Endothelial cell of umbilical vein (primary cell): ENCODE measurements around the gene FBXL17. TPM values are rescaled to one million over a fixed set of nuclear protein-coding genes. Genes with fewer than 3 reads are reported as not detected.

Experiments
- BruUV-seq: library from RNA; stranded (reverse); fragments of 400-500 nt; replicated peaks from 2 replicates; lab custom pipeline; 2021; lab: Mats Ljungman, UMichigan
- CTCF ChIA-PET: fragments of 300-600, 350-600 bp; sonication (Branson Sonifier 250); formaldehyde crosslinking; loops from one replicate; lab custom pipeline; 2021; ENCODE audit warnings: antibody characterized with exemption, inconsistent platforms; lab: Charles Lee
- POLR2A ChIA-PET: fragments of 300-600, 350-600 bp; sonication (Branson Sonifier 250); formaldehyde crosslinking; loops from one replicate; lab custom pipeline; 2021; ENCODE audit warnings: antibody characterized with exemption, inconsistent platforms; lab: Charles Lee
- DNase-seq: peaks from one replicate; pipeline ENCODE4 v3.0.0-alpha.2; 2011; ENCODE audit warnings: low read depth, low spot score
- FAIRE-seq: peaks from 2 replicates; lab custom pipeline; 2011; peaks lifted over from hg19 to GRCh38; lab: Jason Lieb, UNC
- H2AFZ ChIP-seq: 2 replicates; pipeline ENCODE4 v1.6.0; 2012; ENCODE audit warnings: low read depth, low read length, control low read depth, inconsistent platforms
- H3K27ac ChIP-seq: 2 replicates; pipeline ENCODE4 v1.5.1; 2011; ENCODE audit warnings: low read depth, mild to moderate bottlenecking, control low read depth, low read length, moderate library complexity; ENCODE audit not compliant: insufficient read depth
- H3K27me3 ChIP-seq, 2 experiments: 2 replicates each; pipeline versions ENCODE4 v1.6.0 to v1.6.1; 2011; ENCODE audit warnings: low read length in 2 of 2, mixed read lengths in 1 of 2; ENCODE audit not compliant: control insufficient read depth in 2 of 2, insufficient read depth in 2 of 2
- H3K36me3 ChIP-seq, 2 experiments: 2 replicates in 1 of 2; 3 replicates in 1 of 2; pipeline ENCODE4 v1.5.1; 2011; ENCODE audit warnings: low read length in 2 of 2, mild to moderate bottlenecking in 1 of 2, moderate library complexity in 1 of 2; ENCODE audit not compliant: control insufficient read depth in 2 of 2, insufficient read depth in 2 of 2; ENCODE audit errors: extremely low read depth in 1 of 2
- H3K4me1 ChIP-seq: 3 replicates; pipeline ENCODE4 v1.5.1; 2011; ENCODE audit warnings: mild to moderate bottlenecking, low read length; ENCODE audit not compliant: control insufficient read depth, insufficient read depth; ENCODE audit errors: extremely low read depth
- H3K4me2 ChIP-seq: 2 replicates; pipeline ENCODE4 v1.6.1; 2011; ENCODE audit warnings: low read length, control low read depth, mixed read lengths; ENCODE audit not compliant: insufficient read depth
- H3K4me3 ChIP-seq, 3 experiments: fragments of 200-600 bp in 1 of 3; sonication (generic), shearing (Covaris generic) in 1 of 3; replicated peaks in 1 of 3; 2 replicates each; pipeline ENCODE4 v1.5.1; 2011 to 2016; ENCODE audit warnings: control low read depth in 3 of 3, low read length in 3 of 3, mild to moderate bottlenecking in 2 of 3, inconsistent platforms in 1 of 3, low read depth in 1 of 3, moderate library complexity in 1 of 3; ENCODE audit not compliant: insufficient read depth in 1 of 3
- H3K79me2 ChIP-seq: 2 replicates; pipeline ENCODE4 v1.6.0; 2012; ENCODE audit warnings: low read length, inconsistent platforms; ENCODE audit not compliant: control insufficient read depth, insufficient read depth
- H3K9ac ChIP-seq: replicated peaks from 2 replicates; pipeline ENCODE3; 2011; ENCODE audit warnings: low read length, control low read depth; ENCODE audit not compliant: insufficient read depth; ENCODE audit errors: extremely low read depth
- H3K9me1 ChIP-seq: replicated peaks from 3 replicates; pipeline ENCODE4 v1.6.0; 2011; ENCODE audit warnings: mild to moderate bottlenecking, low read length; ENCODE audit not compliant: control insufficient read depth, insufficient read depth; ENCODE audit errors: extremely low read depth
- H3K9me3 ChIP-seq: replicated peaks from 2 replicates; pipeline ENCODE4 v1.5.1; 2012; ENCODE audit warnings: low read length, inconsistent platforms; ENCODE audit not compliant: control insufficient read depth, insufficient read depth
- H4K20me1 ChIP-seq: replicated peaks from 2 replicates; pipeline ENCODE3; 2011; ENCODE audit warnings: mild to moderate bottlenecking, low read length; ENCODE audit not compliant: control insufficient read depth, insufficient read depth; ENCODE audit errors: extremely low read depth
- CTCF ChIP-seq, 2 donors: IDR thresholded peaks; 1 replicate in 1 of 2; 2 replicates in 1 of 2; pipeline ENCODE4 v1.5.1; 2011; ENCODE audit warnings: low read length in 2 of 2, mild to moderate bottlenecking in 2 of 2, moderate library complexity in 2 of 2, control low read depth in 1 of 2, inconsistent platforms in 1 of 2, low read depth in 1 of 2; ENCODE audit not compliant: insufficient read depth in 1 of 2; ENCODE audit errors: extremely low read depth in 1 of 2
- EZH2 ChIP-seq: IDR thresholded peaks from 2 replicates; pipeline ENCODE4 v1.6.1; 2012; ENCODE audit warnings: borderline replicate concordance, low read depth, mild to moderate bottlenecking, moderate library complexity, low read length, inconsistent platforms; ENCODE audit not compliant: severe bottlenecking
- FOS ChIP-seq: IDR thresholded peaks from 2 replicates; pipeline ENCODE4 v1.6.1; 2011; ENCODE audit warnings: mild to moderate bottlenecking, low read length, moderate library complexity, borderline replicate concordance; ENCODE audit not compliant: insufficient read depth
- GATA2 ChIP-seq: IDR thresholded peaks from 2 replicates; pipeline ENCODE4 v1.7.0; 2011; ENCODE audit warnings: low read depth, mild to moderate bottlenecking, moderate library complexity, mixed read lengths, low read length; ENCODE audit not compliant: insufficient read length, insufficient read depth
- JUN ChIP-seq: IDR thresholded peaks from 2 replicates; pipeline ENCODE4 v1.6.1; 2011; ENCODE audit warnings: borderline replicate concordance, low read depth; ENCODE audit not compliant: insufficient read length, insufficient read depth
- MAX ChIP-seq: IDR thresholded peaks from 2 replicates; pipeline ENCODE4 v1.6.1; 2011; ENCODE audit not compliant: insufficient read depth, insufficient read length
- MYC ChIP-seq: IDR thresholded peaks from one replicate; pipeline ENCODE4 v1.6.1; 2011; ENCODE audit warnings: mild to moderate bottlenecking, low read depth, low read length
- POLR2A ChIP-seq: IDR thresholded peaks from 2 replicates; pipeline ENCODE4 v1.6.1; 2012; ENCODE audit warnings: low read depth, mild to moderate bottlenecking, control low read depth, low read length
- POLR2AphosphoS5 ChIP-seq: IDR thresholded peaks from 2 replicates; pipeline ENCODE4 v1.6.1; 2012; ENCODE audit warnings: low read depth, mild to moderate bottlenecking, control low read depth, low read length, moderate library complexity; ENCODE audit not compliant: insufficient read depth
- dilution Hi-C: fragments of 300-500 bp; cut with MboI; formaldehyde crosslinking; loops from one replicate; pipeline ENCODE4 v1.15.0; 2019; ENCODE audit warnings: low sequenced_read_pairs; ENCODE audit not compliant: extremely low pct_ligation_motif_present
- intact Hi-C: fragments of 100-400 bp; cut with micrococcal nuclease; formaldehyde crosslinking; loops from one replicate; pipeline ENCODE4 v1.10.0; 2022
- polyA plus RNA-seq, 4 experiments: library from polyadenylated mRNA; depleted of rRNA in 3 of 4; stranded (reverse) in 3 of 4; unstranded in 1 of 4; fragments of >200 nt; gene quantifications; 2 replicates each; pipeline versions ENCODE4 v1.2.1 to v1.2.3, GENCODE V29; 2011 to 2012; ENCODE audit warnings: missing spikeins in 1 of 4
- total RNA-seq: library from RNA; stranded (reverse); gene quantifications from 2 replicates; pipeline ENCODE4 v1.2.3, GENCODE V29; 2021

The FBXL17 gene
- total and polyA plus RNA-seq, 2 donors (not counting 3 experiments of a cell fraction or from before 2014, with no cell fraction given), result 2.7 to 8.8 TPM

- ChIA-PET CTCF (interaction anchor here (0.8 to 1.3 kb wide), 2 partner anchors 12 to 16 kb away, joined by 3 read pairs; no protein-coding TSS in a partner anchor), POLR2A (no interaction called here)
- Histone ChIP-seq H3K9me3 (no peaks in the 10 kb centered on the region), H3K27me3 (no peaks in the 10 kb centered on the region), H4K20me1 (no peaks in the 10 kb centered on the region), H2AFZ (no peak overlapping the region), H3K4me3 (no peak overlapping the region), H3K4me1 (no peaks in the 10 kb centered on the region), H3K4me2 (no peak overlapping the region), H3K36me3 (no peaks in the 10 kb centered on the region), H3K79me2 (no peaks in the 10 kb centered on the region), H3K27ac (no peak overlapping the region), H3K9ac (no peak overlapping the region), H3K9me1 (no peaks in the 10 kb centered on the region)
- FAIRE-seq (peak; percentile 12), DNase-seq (no peak)
- BruUV-seq, result no TSS peak
- dilution Hi-C loops (no loop called here), intact Hi-C loops (no loop called here)
- TF ChIP-seq GATA2 (no peak), JUN (no peak), MYC (no peak), POLR2A (no peak), CTCF (IDR thresholded peaks at IDR 0.05; ENCODE audit: extremely low read depth in 1 of 2, insufficient read depth in 1 of 2, low read depth in 1 of 2, low read length in 2 of 2) (no peak), MAX (no peak), EZH2 (no peak), FOS (no peak), POLR2AphosphoS5 (no peak)
These were observed 390.8 kb downstream of the FBXL17 start for GRCh38 chr5:107990881-107991810.
